GM23248 (cell line): ENCODE measurements around the gene ADGRL3. TPM values are rescaled to one million over a fixed set of nuclear protein-coding genes. Genes with fewer than 3 reads are reported as not detected.

Experiments
- DNase-seq: peaks from one replicate; pipeline ENCODE4 v3.0.0-alpha.2; 2015
- H2AFZ ChIP-seq: fragments of 200-600 bp; sonication (generic); 2 replicates; pipeline ENCODE4 v1.6.1; 2016; ENCODE audit warnings: antibody characterized with exemption
- H3F3A ChIP-seq: fragments of 200-600 bp; sonication (generic); 2 replicates; pipeline ENCODE4 v1.6.1; 2016; ENCODE audit warnings: mild to moderate bottlenecking, antibody characterized with exemption, mixed run types; ENCODE audit not compliant: insufficient read depth
- H3K27ac ChIP-seq: fragments of 200-600 bp; sonication (generic); 2 replicates; pipeline ENCODE4 v1.5.1; 2016; ENCODE audit warnings: mild to moderate bottlenecking
- H3K27me3 ChIP-seq: fragments of 200-600 bp; sonication (generic); replicated peaks from 2 replicates; pipeline ENCODE4 v1.6.1; 2016; ENCODE audit warnings: mild to moderate bottlenecking; ENCODE audit not compliant: insufficient read depth
- H3K36me3 ChIP-seq: fragments of 200-600 bp; sonication (generic); 2 replicates; pipeline ENCODE4 v1.6.1; 2016; ENCODE audit warnings: low read depth, mild to moderate bottlenecking
- H3K4me1 ChIP-seq: fragments of 200-600 bp; sonication (generic); 2 replicates; pipeline ENCODE4 v1.6.1; 2016; ENCODE audit warnings: mild to moderate bottlenecking; ENCODE audit not compliant: insufficient read depth
- H3K4me2 ChIP-seq: fragments of 200-600 bp; sonication (generic); one replicate; pipeline ENCODE4 v1.6.1; 2016; ENCODE audit warnings: mild to moderate bottlenecking; ENCODE audit not compliant: unreplicated experiment
- H3K4me3 ChIP-seq: fragments of 200-600 bp; sonication (generic); 2 replicates; pipeline ENCODE4 v1.5.1; 2016; ENCODE audit warnings: mild to moderate bottlenecking
- H3K79me2 ChIP-seq: fragments of 200-600 bp; sonication (generic); 2 replicates; pipeline ENCODE4 v1.6.1; 2016; ENCODE audit warnings: mild to moderate bottlenecking; ENCODE audit not compliant: insufficient read depth
- H3K9ac ChIP-seq: fragments of 200-600 bp; sonication (generic); 2 replicates; pipeline ENCODE4 v1.6.1; 2016; ENCODE audit warnings: mild to moderate bottlenecking
- H3K9me2 ChIP-seq: fragments of 200-600 bp; sonication (generic); 2 replicates; pipeline ENCODE4 v1.6.1; 2016; ENCODE audit warnings: mixed run types, mild to moderate bottlenecking, moderate library complexity; ENCODE audit not compliant: insufficient read depth
- H3K9me3 ChIP-seq: fragments of 200-600 bp; sonication (generic); one replicate; pipeline ENCODE4 v1.6.1; 2017; ENCODE audit warnings: low read depth
- H4K20me1 ChIP-seq: fragments of 200-600 bp; sonication (generic); 2 replicates; pipeline ENCODE4 v1.6.0; 2016; ENCODE audit not compliant: insufficient read depth
- EZH2 ChIP-seq: fragments of 200-600 bp; sonication (generic); IDR thresholded peaks from 2 replicates; pipeline ENCODE4 v1.6.1; 2018; ENCODE audit warnings: antibody characterized with exemption, mild to moderate bottlenecking; ENCODE audit not compliant: insufficient read depth, poor library complexity, severe bottlenecking
- EZH2phosphoT487 ChIP-seq: fragments of 200-600 bp; sonication (generic); IDR thresholded peaks from 2 replicates; pipeline ENCODE4 v1.6.1; 2018; ENCODE audit warnings: antibody characterized with exemption, moderate library complexity, mild to moderate bottlenecking, low read depth; ENCODE audit not compliant: insufficient read depth
- whole genome bisulfite sequencing, 2 experiments: methylation state at CpG; one replicate each; pipeline ENCODE4 v1.1.6; 2015 to 2017; ENCODE audit warnings: low lambda C conversion rate in 2 of 2, low coverage in 1 of 2; ENCODE audit errors: missing lambda C conversion rate in 2 of 2; 5-methylcytosine and 5-hydroxymethylcytosine counted together
- in situ Hi-C: fragments of 300-500 bp; cut with MboI; formaldehyde crosslinking; loops from 2 replicates; pipeline ENCODE4 v1.15.0; 2020
- polyA plus RNA-seq: library from polyadenylated mRNA; unstranded; fragments of >200 nt; fragmentation: Nextera tagmentation; extraction: Ambion mirVana; gene quantifications from 2 replicates; pipeline ENCODE4 v1.2.1, GENCODE V29; 2016
- total RNA-seq: library from RNA; depleted of rRNA; stranded (reverse); fragments of >200 nt; shearing (Covaris generic); gene quantifications from 2 replicates; pipeline ENCODE4 v1.2.3, GENCODE V29; 2014

The ADGRL3 gene
- total and polyA plus RNA-seq, 2 experiments from 2014 or later: not detected

- Histone ChIP-seq H3K27me3 (no peaks in the 10 kb centered on the region), H3K4me1 (no peaks in the 10 kb centered on the region), H3K9me3 (no peaks in the 10 kb centered on the region), H3K79me2 (no peaks in the 10 kb centered on the region), H3K9ac (no peak overlapping the region), H4K20me1 (no peaks in the 10 kb centered on the region), H3F3A (no peaks in the 10 kb centered on the region), H3K4me2 (no peak overlapping the region), H3K36me3 (no peaks in the 10 kb centered on the region), H3K4me3 (no peak overlapping the region), H2AFZ (no peak overlapping the region), H3K27ac (no peak overlapping the region), H3K9me2 (no peaks in the 10 kb centered on the region)
- WGBS, 2 experiments: 28 to 35% methylated on average over 2 of the region's 2 CpGs
- no peak for TF ChIP-seq EZH2
- TF ChIP-seq EZH2phosphoT487: no peak
- no peak for DNase-seq
- in situ Hi-C loops: no loop called here
These were observed 475.3 kb downstream of the ADGRL3 start for GRCh38 chr4:61675464-61675863.

- Histone ChIP-seq H3K36me3 (no peaks in the 10 kb centered on the region), H3F3A (no peaks in the 10 kb centered on the region), H3K4me3 (no peak overlapping the region), H3K4me1 (no peaks in the 10 kb centered on the region), H3K27ac (no peak overlapping the region), H3K9me3 (no peaks in the 10 kb centered on the region), H3K79me2 (no peaks in the 10 kb centered on the region), H4K20me1 (no peaks in the 10 kb centered on the region), H3K4me2 (no peak overlapping the region), H3K9ac (no peak overlapping the region), H3K27me3 (no peaks in the 10 kb centered on the region), H3K9me2 (no peaks in the 10 kb centered on the region), H2AFZ (no peak overlapping the region)
- TF ChIP-seq EZH2phosphoT487: no peak
- no peak for TF ChIP-seq EZH2
- WGBS, 2 experiments: 0% methylated on average over 1 of the region's 1 CpG
- in situ Hi-C loops: no loop called here
- DNase-seq: no peak
These were observed 478.2 kb downstream of the ADGRL3 start for GRCh38 chr4:61678297-61678696.

- in situ Hi-C loops: no loop called here
- no peaks in the 10 kb centered on the region for H3K27me3 ChIP-seq
- no peak overlapping the region for H2AFZ ChIP-seq
- no peak for DNase-seq
- no peaks in the 10 kb centered on the region for H3K9me2 ChIP-seq
- no peak overlapping the region for H3K4me3 ChIP-seq
- H3K9ac ChIP-seq: no peak overlapping the region
- WGBS, 2 experiments: 7 to 19% methylated on average over 1 of the region's 1 CpG
- H3K27ac ChIP-seq: no peak overlapping the region
- no peaks in the 10 kb centered on the region for H3F3A ChIP-seq
- H3K4me2 ChIP-seq: no peak overlapping the region
- H3K4me1 ChIP-seq: no peaks in the 10 kb centered on the region
- H4K20me1 ChIP-seq: no peaks in the 10 kb centered on the region
- TF ChIP-seq EZH2: no peak
- TF ChIP-seq EZH2phosphoT487: no peak
- no peaks in the 10 kb centered on the region for H3K36me3 ChIP-seq
- no peaks in the 10 kb centered on the region for H3K79me2 ChIP-seq
- no peaks in the 10 kb centered on the region for H3K9me3 ChIP-seq
These were observed 493.4 kb downstream of the ADGRL3 start for GRCh38 chr4:61693520-61693919.

- Histone ChIP-seq H3K4me3 (no peak overlapping the region), H3K27me3 (no peaks in the 10 kb centered on the region), H2AFZ (no peak overlapping the region), H3K27ac (no peak overlapping the region), H3K9me3 (no peaks in the 10 kb centered on the region), H4K20me1 (no peaks in the 10 kb centered on the region), H3K9ac (no peak overlapping the region), H3K4me2 (no peak overlapping the region), H3F3A (no peaks in the 10 kb centered on the region), H3K4me1 (no peaks in the 10 kb centered on the region), H3K79me2 (no peaks in the 10 kb centered on the region), H3K9me2 (no peaks in the 10 kb centered on the region), H3K36me3 (no peaks in the 10 kb centered on the region)
- TF ChIP-seq EZH2phosphoT487 (no peak), EZH2 (no peak)
- WGBS, 2 experiments: 12 to 14% methylated on average over 4 of the region's 4 CpGs
- no peak for DNase-seq
- in situ Hi-C loops: no loop called here
These were observed 514.3 kb downstream of the ADGRL3 start for GRCh38 chr4:61714387-61714911.

- no peaks in the 10 kb centered on the region for H4K20me1 ChIP-seq
- in situ Hi-C loops: no loop called here
- no peaks in the 10 kb centered on the region for H3F3A ChIP-seq
- no peak overlapping the region for H3K27ac ChIP-seq
- TF ChIP-seq EZH2: no peak
- TF ChIP-seq EZH2phosphoT487: no peak
- no peaks in the 10 kb centered on the region for H3K9me2 ChIP-seq
- no peak overlapping the region for H2AFZ ChIP-seq
- WGBS, 2 experiments: 36 to 38% methylated on average over 6 of the region's 6 CpGs
- no peak overlapping the region for H3K4me2 ChIP-seq
- no peak for DNase-seq
- no peak overlapping the region for H3K9ac ChIP-seq
- H3K4me3 ChIP-seq: no peak overlapping the region
- no peaks in the 10 kb centered on the region for H3K9me3 ChIP-seq
- no peaks in the 10 kb centered on the region for H3K79me2 ChIP-seq
- no peaks in the 10 kb centered on the region for H3K4me1 ChIP-seq
- no peaks in the 10 kb centered on the region for H3K27me3 ChIP-seq
- no peaks in the 10 kb centered on the region for H3K36me3 ChIP-seq
These were observed 516.3 kb downstream of the ADGRL3 start for GRCh38 chr4:61716426-61716825.
